CD4-positive, alpha-beta T cell treated with Interleukin-1 beta for 1 hour (primary cell): Measurements from ENCODE around the gene CBFA2T2.
"Not testable (repeated sequence)": the region's sequence is repeated elsewhere in the genome, so short reads cannot be mapped to it uniquely, and the experiment has no call there.

Experiments used
- DNase-seq, 2 donors: peaks; one replicate each; pipeline ENCODE4 v3.0.0-alpha.2; 2020 to 2022

The CBFA2T2 gene

GRCh38 chr20:33490023-33490933, at the start of gene CBFA2T2:
Gene CBFA2T2 (plus strand): TSS chr20:33490096. CDS start chr20:33490268, 172 bp downstream.
- no peak for DNase-seq

DNA sequence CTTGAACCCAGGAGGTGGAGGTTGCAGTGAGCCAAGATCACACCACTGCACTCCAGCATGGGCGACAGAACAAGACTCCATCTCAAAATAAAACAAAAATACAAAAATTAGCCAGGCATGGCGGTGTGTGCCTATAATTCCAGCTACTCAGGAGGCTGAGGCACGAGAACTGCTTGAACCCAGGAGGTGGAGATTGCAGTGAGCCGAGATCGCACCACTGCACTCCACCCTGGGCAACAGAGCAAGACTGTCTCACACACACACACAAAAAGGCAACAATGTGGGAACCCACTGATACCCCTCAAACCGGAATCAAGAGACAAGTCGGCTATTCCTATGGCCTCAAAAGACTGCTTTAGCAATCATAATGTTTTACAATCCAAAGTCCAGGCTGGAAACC, 49.3 kb upstream of the CBFA2T2 start:
- not testable (repeated sequence) for DNase-seq

DNA sequence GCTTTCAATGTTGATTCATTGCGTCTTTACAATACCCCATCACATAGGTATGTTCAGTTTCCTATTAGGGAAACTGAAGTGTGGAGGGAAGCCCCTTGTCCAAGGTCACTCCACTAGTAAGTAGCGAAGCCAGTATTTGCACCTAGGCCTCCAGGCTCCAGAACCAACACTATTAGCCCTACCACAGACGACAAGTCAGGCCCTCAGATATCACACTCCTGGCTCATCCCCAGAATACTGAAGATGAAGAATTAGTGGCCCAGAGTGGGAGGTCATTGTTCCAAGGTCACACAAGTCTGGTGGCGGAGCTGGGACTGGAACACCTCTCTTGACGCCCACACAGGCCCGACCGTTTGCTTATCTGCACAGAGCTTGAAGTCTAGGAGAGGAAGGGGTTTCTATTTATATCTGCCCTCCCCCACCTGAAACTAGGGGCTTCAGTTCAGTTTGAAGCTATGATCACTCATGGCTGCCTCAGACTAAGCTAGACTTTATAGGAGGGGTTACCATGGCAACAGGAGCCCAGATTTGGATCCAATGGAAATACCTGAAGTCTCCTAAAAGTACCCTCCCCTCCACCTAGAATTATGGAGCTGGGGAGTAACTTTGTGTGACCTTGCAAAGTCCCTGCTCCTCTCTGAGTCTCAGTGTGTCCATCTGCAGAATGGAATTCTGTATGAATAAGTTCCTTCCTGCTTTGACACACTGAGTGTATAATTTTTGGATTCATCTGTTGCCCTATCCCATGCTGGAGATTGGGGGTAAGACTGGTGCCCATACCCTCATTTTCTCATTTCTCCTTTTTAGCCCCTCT, 48.5 kb upstream of the CBFA2T2 start:
- no peak for DNase-seq

GRCh38 chr20:33442136-33443005, 47.5 kb upstream of the CBFA2T2 start:
- no peak for DNase-seq

DNA sequence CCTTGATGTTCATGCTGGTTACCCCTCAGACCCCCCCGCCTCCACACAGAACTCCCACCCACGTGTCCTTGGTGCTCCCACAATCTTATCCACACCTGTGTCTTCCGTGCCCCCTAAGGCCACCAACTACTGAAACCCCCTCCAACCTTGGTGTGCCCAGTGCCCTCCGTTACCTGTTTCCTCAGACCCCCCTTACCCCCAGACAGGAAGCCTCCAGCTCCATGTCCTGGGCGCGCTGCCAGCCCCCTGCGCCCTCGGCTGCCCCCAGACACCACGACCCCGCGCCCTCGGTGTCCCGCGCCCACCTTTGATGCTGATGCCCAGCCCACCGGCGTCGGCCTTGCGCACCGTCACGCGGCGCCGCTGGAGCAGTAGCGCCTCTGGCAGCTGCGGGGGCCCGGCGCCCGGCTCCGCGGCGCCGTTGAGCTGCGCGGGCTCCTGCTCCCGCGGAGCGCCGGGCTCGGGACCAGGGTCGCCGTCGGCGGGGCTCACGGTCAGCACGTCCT, 46.8 kb upstream of the CBFA2T2 start:
- peak in 1 of 2 donors; percentile 22 for DNase-seq

DNA sequence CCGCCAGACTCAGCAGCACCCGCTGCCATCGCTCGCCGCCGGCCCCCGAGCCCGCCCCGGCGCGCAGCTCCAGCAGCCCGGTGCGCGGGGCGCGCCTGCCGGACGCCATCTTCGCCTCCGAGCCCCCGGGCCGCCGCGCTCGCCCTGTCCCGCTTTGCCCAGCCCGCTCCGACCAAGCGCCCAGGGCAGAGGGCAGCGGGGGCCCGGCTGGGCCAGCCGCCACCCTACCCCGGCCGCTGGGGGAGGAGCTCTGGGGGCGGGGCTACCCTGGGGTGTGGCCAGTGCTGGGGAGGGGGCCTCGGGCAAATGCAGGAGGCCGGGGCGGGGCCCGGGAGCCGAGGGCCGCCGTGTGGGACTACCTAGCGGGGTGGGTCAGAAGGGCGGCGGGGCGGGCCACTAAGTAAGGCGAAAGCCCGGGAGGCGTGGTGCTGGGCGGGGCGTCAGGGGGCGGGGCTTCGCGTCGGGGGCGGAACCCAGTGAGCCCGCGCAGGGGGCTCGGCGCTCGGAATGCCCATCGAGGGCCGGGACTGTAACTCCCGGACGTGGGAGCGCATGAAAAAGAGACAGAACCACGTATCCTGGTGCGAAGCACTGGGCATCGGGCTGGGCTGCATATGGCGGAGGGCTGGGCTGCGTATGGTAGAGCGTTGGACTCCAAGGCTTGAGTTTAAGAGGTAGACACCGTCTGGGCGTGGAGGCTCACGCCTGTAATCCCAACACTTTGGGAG, 46.2 kb upstream of the CBFA2T2 start, which contains the start of gene SNTA1:
TSS of gene SNTA1 (minus strand) at position 252 of the 728 bp plus-strand sequence. CDS start at position 109, 143 bp downstream.
- DNase-seq = peak; percentile 92 to 93

GRCh38 chr20:33444797-33445560, 44.9 kb upstream of the CBFA2T2 start:
- DNase-seq = peak; percentile 21 to 38

- DNase-seq = no peak
Measured at GRCh38 chr20:33445881-33446625, 43.8 kb upstream of the CBFA2T2 start.

DNA sequence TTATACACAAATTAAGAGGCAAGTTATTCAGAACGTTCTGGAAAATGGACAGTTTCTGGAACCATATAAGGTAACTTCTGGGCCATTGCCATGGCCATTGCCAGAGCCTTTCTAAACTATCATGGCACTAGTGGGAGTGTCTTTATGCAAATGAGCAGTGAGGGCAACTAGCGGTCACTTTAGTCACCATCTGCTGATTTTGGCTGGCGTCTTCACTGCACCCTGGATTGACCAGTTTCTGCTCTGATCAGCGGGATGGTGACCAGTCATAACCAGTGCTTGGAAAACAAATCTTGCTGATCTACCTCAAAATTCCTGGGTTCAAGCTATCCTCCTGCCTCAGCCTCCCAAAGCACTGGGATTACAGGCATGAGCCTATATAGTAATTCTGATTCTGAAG, 39.0 kb upstream of the CBFA2T2 start:
- no peak for DNase-seq

GRCh38 chr20:33456916-33457642, 32.8 kb upstream of the CBFA2T2 start:
- DNase-seq = peak; percentile 76 to 81

GRCh38 chr20:33459599-33459998, 30.3 kb upstream of the CBFA2T2 start:
- no peak for DNase-seq

- DNase-seq = no peak
Measured at GRCh38 chr20:33460711-33461110, 29.2 kb upstream of the CBFA2T2 start.

- DNase-seq = no peak
Measured at GRCh38 chr20:33463332-33464101, 26.4 kb upstream of the CBFA2T2 start.

- not testable (repeated sequence) for DNase-seq
Measured at GRCh38 chr20:33464759-33465158, 25.1 kb upstream of the CBFA2T2 start.

DNA sequence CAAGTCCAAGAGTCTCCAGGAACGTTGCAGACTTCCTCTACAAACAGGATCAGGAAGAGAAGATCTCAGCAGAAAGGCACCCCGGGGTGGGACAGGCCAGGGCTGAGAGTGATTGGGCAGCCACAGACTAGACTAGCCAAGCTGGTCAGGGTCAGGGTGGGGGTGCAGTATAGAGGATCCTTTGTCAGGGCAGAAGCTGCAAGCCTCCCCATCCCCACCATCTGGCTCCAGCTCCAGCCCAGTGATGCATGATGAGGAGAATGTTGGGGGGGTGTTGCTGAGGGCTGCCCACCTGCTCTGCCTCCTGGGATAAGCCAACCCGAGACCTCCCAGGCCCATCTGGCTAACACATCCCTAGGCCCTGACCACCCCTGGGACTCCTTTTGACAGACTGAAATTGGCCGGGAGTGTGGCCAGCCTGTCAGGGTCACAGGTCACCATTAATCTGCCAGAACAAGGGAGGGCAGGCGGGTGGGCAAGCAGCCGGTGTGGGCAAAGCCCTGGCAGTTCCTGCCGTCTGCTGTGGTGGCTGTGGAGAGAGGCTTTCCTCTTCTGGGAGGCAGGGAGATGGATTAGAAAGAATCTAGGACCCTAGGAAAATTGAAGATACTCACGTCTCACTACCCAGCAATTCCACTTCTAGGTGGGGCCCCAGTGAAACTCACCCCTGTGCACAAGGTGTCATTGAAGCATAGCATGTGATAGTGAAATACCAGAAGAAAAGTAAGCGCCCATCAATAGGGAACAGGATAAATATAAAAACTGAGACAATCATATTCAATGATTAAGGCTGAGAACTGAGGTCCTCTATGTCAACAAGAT, 24.2 kb upstream of the CBFA2T2 start:
- no peak for DNase-seq

DNA sequence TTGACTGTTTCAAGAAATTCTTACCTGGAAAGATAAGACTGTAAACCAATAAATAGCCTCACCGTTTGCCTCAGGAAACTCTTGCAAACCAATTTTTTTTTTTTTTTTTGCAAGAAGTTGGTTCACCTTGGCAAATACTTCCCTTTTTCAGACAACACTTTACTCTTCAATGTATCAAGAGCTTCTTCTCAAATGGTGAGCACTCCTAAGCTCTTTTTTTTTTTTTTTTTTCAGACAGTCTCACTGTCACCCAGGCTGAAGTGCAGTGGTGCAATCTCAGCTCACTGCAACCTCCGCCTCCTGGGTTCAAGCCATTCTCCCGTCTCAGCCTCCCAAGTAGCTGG, 23.6 kb upstream of the CBFA2T2 start:
- DNase-seq = no peak

GRCh38 chr20:33470457-33470856, 19.4 kb upstream of the CBFA2T2 start:
- DNase-seq = no peak

DNA sequence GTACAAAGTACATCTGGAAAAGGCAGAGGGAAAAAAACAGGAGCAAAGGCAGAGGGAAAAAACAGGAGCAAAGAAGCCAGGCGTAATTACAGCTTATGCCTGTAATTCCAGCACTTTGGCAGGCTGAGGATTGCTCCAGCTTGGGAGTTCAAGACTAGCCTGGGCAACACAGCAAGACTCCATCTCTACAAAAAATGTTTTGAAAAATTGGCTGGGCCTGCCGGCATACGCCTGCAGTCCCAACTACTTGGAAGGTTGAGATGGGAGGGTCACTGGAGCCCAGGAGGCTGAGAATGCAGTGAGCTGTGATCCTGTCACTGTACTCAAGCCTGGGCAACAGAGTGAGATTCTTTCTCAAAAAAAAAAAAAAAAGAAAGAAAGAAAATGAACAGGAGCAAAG, 19.0 kb upstream of the CBFA2T2 start:
- no peak for DNase-seq
